BE2C (cell line): ENCODE data around the gene TMCC3.

ENCODE experiments used
- DNase-seq: peaks from one replicate; pipeline ENCODE4 v3.0.0-alpha.2; 2020
- H3K27me3 ChIP-seq: fragments of 250-450 bp; sonication (Bioruptor Pico); 2 replicates; pipeline ENCODE4 v1.5.1; 2020; ENCODE audit warnings: mild to moderate bottlenecking
- H3K36me3 ChIP-seq: fragments of 250-450 bp; sonication (Bioruptor Pico); 2 replicates; pipeline ENCODE4 v1.5.1; 2020; ENCODE audit warnings: mild to moderate bottlenecking
- H3K4me1 ChIP-seq: fragments of 250-450 bp; sonication (Bioruptor Pico); 2 replicates; pipeline ENCODE4 v1.5.1; 2020
- H3K4me3 ChIP-seq: 2 replicates; pipeline ENCODE4 v1.5.1; 2011; ENCODE audit warnings: low read depth, low read length
- H3K9me3 ChIP-seq: fragments of 250-450 bp; sonication (Bioruptor Pico); 2 replicates; pipeline ENCODE4 v1.5.1; 2020
- TF ChIP-seq, protein P1 (sequence below): IDR thresholded peaks from 2 replicates; pipeline ENCODE4 v1.5.1; 2012; ENCODE audit warnings: mild to moderate bottlenecking, low read depth, low read length

The TMCC3 gene

DNA sequence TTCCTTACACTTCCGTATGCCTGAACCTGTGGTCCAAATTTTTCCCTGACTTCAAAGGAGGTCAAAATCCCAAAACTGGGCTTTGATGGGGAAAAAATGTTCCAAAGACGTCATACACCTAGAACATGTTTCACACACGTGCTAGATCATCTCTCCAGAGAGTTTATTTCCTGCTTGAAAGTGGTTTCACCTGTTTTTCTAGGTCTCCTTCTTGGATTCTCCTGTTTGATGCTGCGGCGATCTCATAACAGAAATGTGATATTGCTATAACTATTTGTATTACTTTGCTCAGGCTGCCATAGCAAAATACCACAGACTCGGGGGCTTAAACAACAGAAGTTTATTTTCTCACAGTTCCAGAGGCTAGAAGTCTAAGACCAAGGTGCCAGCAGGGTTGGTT is 19.7 kb upstream of the TMCC3 start:
- TF ChIP-seq, protein P1, sequence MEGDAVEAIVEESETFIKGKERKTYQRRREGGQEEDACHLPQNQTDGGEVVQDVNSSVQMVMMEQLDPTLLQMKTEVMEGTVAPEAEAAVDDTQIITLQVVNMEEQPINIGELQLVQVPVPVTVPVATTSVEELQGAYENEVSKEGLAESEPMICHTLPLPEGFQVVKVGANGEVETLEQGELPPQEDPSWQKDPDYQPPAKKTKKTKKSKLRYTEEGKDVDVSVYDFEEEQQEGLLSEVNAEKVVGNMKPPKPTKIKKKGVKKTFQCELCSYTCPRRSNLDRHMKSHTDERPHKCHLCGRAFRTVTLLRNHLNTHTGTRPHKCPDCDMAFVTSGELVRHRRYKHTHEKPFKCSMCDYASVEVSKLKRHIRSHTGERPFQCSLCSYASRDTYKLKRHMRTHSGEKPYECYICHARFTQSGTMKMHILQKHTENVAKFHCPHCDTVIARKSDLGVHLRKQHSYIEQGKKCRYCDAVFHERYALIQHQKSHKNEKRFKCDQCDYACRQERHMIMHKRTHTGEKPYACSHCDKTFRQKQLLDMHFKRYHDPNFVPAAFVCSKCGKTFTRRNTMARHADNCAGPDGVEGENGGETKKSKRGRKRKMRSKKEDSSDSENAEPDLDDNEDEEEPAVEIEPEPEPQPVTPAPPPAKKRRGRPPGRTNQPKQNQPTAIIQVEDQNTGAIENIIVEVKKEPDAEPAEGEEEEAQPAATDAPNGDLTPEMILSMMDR = no peak
- H3K9me3 ChIP-seq = no peaks in the 10 kb centered on the region
- DNase-seq = no peak
- no peaks in the 10 kb centered on the region for H3K36me3 ChIP-seq
- H3K27me3 ChIP-seq = 0 out of 2 replicates have a peak, but pooled peaks cover 3% of the 10 kb centered on the region
- no peaks in the 10 kb centered on the region for H3K4me1 ChIP-seq
- H3K4me3 ChIP-seq = no peak overlapping the region

DNA sequence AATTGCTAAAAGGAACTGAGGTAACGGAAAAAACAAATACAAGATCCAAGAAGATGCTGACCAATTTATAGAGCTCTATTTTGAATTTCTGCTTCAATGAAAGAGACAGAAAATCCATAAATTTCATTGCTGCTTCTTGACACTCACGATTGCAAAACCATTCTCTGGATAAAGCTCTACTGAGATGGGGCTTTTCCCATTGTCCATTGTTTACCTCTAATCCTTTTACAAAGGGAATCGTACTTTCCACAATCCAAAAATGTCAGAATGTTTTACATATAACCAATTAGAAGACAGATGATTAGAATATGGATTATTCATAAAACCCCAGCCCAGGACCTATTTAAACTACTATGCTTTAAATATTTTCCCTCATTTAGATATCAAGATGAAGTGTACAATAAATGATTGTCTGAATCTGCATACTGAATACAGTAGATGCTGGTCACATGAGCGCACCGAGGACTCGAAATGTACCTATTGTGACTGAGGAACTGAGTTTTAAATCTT is 16.7 kb upstream of the TMCC3 start:
- no peaks in the 10 kb centered on the region for H3K36me3 ChIP-seq
- no peak for DNase-seq
- TF ChIP-seq, protein P1 = no peak

DNA sequence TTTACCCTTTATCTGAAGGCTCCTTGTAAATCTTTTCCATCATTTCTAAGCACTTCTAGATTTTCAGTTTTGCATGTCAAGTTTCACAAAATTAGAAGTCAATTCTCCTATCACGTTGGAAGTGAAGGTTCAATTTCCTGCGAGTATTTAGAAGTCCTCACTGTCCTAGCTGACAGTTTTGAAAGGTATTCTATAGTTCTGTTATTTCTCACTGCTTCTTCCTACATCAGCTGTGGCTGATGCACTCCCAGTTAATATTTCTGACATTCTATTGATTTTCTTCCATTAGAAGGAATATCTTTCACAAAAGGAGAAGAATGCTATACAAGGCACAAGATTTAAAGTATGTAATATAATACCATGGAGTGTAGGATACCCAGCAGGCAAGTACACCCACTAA is 15.8 kb upstream of the TMCC3 start:
- no peaks in the 10 kb centered on the region for H3K9me3 ChIP-seq
- TF ChIP-seq, protein P1 = no peak
- H3K27me3 ChIP-seq = peaks cover 7% of the 10 kb centered on the region; the same call in 1 of the 2 replicates
- H3K4me3 ChIP-seq = no peak overlapping the region
- no peak for DNase-seq
- H3K4me1 ChIP-seq = no peaks in the 10 kb centered on the region
- H3K36me3 ChIP-seq = no peaks in the 10 kb centered on the region

More for the DNA sequence above, 16.7 kb upstream of the TMCC3 start:
- Histone ChIP-seq H3K4me3 (no peak overlapping the region), H3K4me1 (no peaks in the 10 kb centered on the region), H3K9me3 (no peaks in the 10 kb centered on the region), H3K27me3 (peaks cover 7% of the 10 kb centered on the region; the same call in 1 of the 2 replicates)

DNA sequence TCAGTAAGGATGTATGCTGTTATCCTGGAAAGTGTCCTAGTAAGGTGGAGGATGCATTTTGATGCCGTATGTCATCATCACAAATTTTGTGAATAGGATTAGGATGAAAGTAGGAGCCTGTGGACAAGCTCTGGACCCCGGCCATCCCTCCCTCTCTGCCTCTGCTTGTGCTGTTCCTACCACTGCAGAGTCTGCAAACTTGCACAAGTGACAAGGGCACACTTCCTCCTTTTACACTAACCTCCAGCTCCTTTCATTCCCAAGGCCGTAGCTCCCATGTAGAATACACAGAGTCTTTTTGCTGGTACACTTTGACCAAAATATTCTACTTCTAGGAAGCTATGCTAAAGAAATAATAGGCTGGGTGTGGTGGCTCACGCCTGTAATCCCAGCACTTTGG is 13.3 kb upstream of the TMCC3 start:
- H3K27me3 ChIP-seq = peaks cover 7% of the 10 kb centered on the region; the same call in 1 of the 2 replicates
- no peaks in the 10 kb centered on the region for H3K4me1 ChIP-seq
- no peaks in the 10 kb centered on the region for H3K36me3 ChIP-seq
- H3K4me3 ChIP-seq = no peak overlapping the region
- no peaks in the 10 kb centered on the region for H3K9me3 ChIP-seq
- no peak for DNase-seq
- TF ChIP-seq, protein P1 = no peak

DNA sequence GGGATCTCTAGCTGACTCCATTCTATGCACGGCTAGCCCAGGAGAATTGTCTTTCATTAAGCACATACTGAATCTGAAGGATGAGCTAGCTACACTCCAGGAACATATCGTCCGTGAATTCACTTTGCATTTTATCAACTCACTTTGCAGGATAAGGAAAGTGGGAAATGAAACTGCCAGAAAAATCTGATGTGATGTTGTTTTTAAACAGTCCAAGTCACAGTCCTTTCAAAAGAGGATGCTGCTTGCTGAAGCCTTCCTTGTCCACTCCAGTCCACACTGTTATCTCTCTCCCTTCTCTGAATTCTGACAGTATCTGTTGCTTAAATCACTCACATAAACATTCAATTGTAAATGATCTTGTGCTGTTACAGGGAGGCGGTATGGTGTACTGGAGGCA is 12.7 kb upstream of the TMCC3 start:
- Histone ChIP-seq H3K4me1 (no peaks in the 10 kb centered on the region), H3K27me3 (peaks cover 7% of the 10 kb centered on the region; the same call in 1 of the 2 replicates), H3K4me3 (no peak overlapping the region), H3K36me3 (no peaks in the 10 kb centered on the region), H3K9me3 (no peaks in the 10 kb centered on the region)
- no peak for DNase-seq
- TF ChIP-seq, protein P1 = no peak

DNA sequence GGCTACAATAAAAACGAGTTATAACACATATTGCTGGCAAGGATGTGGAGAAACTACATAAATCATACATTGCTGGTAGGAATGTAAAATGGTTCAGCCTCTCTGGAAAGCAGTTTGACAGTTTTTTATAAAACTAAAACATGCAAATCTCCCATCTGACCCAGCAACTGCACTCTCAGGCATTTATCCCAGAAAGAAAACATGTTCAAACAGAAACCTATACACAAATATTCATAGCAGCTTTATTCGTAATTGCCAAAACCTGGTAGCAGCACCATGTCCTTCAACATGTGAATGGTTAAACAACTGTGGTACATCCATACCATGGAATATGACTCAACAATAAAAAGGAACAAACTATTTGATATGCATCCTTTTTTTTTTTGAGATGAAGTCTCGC is 10.1 kb upstream of the TMCC3 start:
- Histone ChIP-seq H3K4me1 (no peaks in the 10 kb centered on the region), H3K27me3 (peaks cover 13% of the 10 kb centered on the region; the same call in 1 of the 2 replicates), H3K4me3 (no peak overlapping the region), H3K9me3 (no peaks in the 10 kb centered on the region), H3K36me3 (no peaks in the 10 kb centered on the region)
- no peak for DNase-seq
- TF ChIP-seq, protein P1 = no peak
